ENCODE results near the gene LHPP. TPM values are rescaled to one million over a fixed set of nuclear protein-coding genes. Genes with fewer than 3 reads are reported as not detected.

The LHPP gene
- total RNA-seq, 1 donor: 19.9 TPM

Other genes starting within 250 kb of the LHPP start
- gene OAT, start 42.9 kb upstream of the LHPP start, total RNA-seq: 24.2 TPM
- not detected for gene NKX1-2, start 11.8 kb upstream of the LHPP start, total RNA-seq

Data from hematopoietic multipotent progenitor cell (in vitro differentiated cells).